ENCODE measurements around the gene CDH23.

CDH23 gene

GRCh38 chr10:71424496-71425194, 27.9 kb downstream of the CDH23 start:
- H3K4me3 ChIP-seq (ENCODE audit: low read length), result no peak overlapping the region
- no peak for DNase-seq (ENCODE audit: low read depth)
- TF ChIP-seq, protein P1, sequence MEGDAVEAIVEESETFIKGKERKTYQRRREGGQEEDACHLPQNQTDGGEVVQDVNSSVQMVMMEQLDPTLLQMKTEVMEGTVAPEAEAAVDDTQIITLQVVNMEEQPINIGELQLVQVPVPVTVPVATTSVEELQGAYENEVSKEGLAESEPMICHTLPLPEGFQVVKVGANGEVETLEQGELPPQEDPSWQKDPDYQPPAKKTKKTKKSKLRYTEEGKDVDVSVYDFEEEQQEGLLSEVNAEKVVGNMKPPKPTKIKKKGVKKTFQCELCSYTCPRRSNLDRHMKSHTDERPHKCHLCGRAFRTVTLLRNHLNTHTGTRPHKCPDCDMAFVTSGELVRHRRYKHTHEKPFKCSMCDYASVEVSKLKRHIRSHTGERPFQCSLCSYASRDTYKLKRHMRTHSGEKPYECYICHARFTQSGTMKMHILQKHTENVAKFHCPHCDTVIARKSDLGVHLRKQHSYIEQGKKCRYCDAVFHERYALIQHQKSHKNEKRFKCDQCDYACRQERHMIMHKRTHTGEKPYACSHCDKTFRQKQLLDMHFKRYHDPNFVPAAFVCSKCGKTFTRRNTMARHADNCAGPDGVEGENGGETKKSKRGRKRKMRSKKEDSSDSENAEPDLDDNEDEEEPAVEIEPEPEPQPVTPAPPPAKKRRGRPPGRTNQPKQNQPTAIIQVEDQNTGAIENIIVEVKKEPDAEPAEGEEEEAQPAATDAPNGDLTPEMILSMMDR (conservative IDR thresholded peaks at IDR 0.05; ENCODE audit: low read depth, low read length), result no peak

- TF ChIP-seq, protein P1 (conservative IDR thresholded peaks at IDR 0.05; ENCODE audit: low read depth, low read length), result no peak
These were observed 29.4 kb downstream of the CDH23 start for GRCh38 chr10:71426058-71426605.

DNA sequence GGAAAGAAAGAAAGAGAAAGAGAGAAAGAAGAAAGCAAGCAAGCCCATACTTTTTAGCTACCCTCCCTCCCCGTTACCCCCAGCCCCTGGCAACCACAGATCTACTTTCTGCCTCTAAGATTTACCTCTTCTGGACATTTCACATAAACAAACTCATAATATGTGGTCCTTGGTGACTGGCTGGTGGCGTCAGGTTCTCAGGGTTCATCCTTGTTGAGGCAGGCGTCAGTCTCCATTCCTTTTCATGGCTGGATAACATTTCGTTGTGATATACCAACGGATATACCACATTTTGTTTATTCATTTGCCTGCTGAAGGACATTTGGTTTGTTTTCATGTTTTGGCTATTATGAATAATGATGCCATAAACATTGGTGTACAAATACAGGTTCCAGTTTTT, 30.5 kb downstream of the CDH23 start:
- TF ChIP-seq, protein P1 (conservative IDR thresholded peaks at IDR 0.05; ENCODE audit: low read depth, low read length), result no peak
- DNase-seq (ENCODE audit: low read depth), result no peak
- no peak overlapping the region for H3K4me3 ChIP-seq (ENCODE audit: low read length)

More at GRCh38 chr10:71426058-71426605, 29.4 kb downstream of the CDH23 start:
- H3K4me3 ChIP-seq (ENCODE audit: low read length), result no peak overlapping the region
- no peak for DNase-seq (ENCODE audit: low read depth)

- TF ChIP-seq, protein P1 (conservative IDR thresholded peaks at IDR 0.05; ENCODE audit: low read depth, low read length), result no peak
- H3K4me3 ChIP-seq (ENCODE audit: low read length), result no peak overlapping the region
- DNase-seq (ENCODE audit: low read depth), result no peak
These were observed 32.6 kb downstream of the CDH23 start for GRCh38 chr10:71429304-71429703.

- no peak overlapping the region for H3K4me3 ChIP-seq (ENCODE audit: low read length)
- TF ChIP-seq, protein P1 (conservative IDR thresholded peaks at IDR 0.05; ENCODE audit: low read depth, low read length), result peak; percentile 21
- DNase-seq (ENCODE audit: low read depth), result no peak
These were observed 33.2 kb downstream of the CDH23 start for GRCh38 chr10:71429929-71430328.

DNA sequence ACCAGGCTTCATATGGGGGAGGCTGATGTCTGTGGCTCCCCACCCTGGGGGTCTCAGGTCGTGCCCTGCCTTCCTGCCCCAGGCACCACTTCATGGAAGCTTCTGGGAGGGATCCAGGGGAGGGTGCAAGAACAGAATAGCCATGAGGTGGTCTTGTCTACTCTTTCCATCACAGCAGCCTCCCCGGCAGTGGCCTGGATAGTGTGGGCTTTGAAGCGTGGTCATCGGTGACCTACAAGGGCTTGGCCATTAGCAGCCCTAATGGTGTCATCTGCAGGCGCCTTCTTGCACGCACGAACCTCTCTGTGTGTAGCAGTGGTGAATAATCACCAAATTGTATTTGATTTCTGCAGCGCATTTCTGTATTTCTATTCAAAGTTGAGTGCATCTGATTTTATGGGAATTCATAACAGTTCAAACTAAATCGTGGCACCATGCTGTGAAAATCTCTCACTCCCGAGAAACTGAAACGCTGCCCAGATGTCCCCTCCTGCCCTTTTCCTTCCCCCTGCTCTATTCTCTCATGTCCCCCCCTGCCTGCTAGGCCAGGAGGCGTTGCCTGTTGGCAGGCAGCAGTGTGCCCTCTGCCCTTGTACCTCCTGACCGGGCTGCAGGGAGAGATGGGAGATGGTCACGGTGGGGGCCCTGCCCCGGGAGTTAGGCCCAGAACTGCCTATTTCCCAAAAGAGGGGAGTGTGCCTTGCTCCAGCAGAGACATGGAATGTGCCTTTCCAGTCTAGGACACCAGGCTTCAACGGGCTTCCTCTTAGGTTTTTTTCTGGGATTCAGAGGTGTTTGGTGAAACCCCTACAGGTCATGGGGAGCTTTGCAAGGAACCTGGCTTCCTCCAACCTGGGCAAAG, 34.8 kb downstream of the CDH23 start:
- no peak overlapping the region for H3K4me3 ChIP-seq (ENCODE audit: low read length)
- DNase-seq (ENCODE audit: low read depth), result no peak
- TF ChIP-seq, protein P1 (conservative IDR thresholded peaks at IDR 0.05; ENCODE audit: low read depth, low read length), result no peak

Data from retinal pigment epithelial cell (primary cell).